Hematopoietic multipotent progenitor cell (in vitro differentiated cells): ENCODE results near the gene MPDZ. TPM values are rescaled to one million over a fixed set of nuclear protein-coding genes. Genes with fewer than 3 reads are reported as not detected.

Experiments
- DNase-seq, 3 donors: peaks; one replicate each; pipeline ENCODE4 v3.0.0-alpha.2; 2011 to 2015; ENCODE audit warnings: low read depth in 2 of 3, low spot score in 2 of 3
- total RNA-seq: library from RNA; depleted of rRNA; stranded (reverse); fragments of >200 nt; gene quantifications from one replicate; pipeline ENCODE4 v1.2.3, GENCODE V29; 2012

Gene MPDZ
- total RNA-seq, 1 donor = 6.2 TPM

GRCh38 chr9:13100914-13101572 is 178.4 kb downstream of the MPDZ start:
- DNase-seq = no peak

- DNase-seq = no peak
These were observed 184.4 kb downstream of the MPDZ start for GRCh38 chr9:13095056-13095455.

GRCh38 chr9:13090628-13091027 is 188.9 kb downstream of the MPDZ start:
- DNase-seq = no peak

DNA sequence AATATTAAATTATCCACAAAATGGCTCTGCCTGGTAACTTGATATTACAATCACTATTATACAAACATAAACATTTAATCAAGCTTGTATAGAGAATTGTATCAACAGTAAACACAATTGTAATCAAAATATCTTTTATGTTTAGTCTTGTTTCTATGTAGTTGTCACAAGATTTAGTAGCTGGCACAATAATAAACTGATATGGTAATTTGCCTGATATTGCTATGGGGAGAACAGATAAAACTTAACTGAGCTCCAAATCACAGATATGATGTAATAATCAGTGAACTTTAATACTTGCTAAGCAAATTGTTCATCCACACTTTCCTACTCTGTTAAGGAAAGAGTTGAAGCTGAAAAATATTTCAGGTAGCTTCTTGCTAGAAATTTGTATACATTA is 189.8 kb downstream of the MPDZ start:
- no peak for DNase-seq

DNA sequence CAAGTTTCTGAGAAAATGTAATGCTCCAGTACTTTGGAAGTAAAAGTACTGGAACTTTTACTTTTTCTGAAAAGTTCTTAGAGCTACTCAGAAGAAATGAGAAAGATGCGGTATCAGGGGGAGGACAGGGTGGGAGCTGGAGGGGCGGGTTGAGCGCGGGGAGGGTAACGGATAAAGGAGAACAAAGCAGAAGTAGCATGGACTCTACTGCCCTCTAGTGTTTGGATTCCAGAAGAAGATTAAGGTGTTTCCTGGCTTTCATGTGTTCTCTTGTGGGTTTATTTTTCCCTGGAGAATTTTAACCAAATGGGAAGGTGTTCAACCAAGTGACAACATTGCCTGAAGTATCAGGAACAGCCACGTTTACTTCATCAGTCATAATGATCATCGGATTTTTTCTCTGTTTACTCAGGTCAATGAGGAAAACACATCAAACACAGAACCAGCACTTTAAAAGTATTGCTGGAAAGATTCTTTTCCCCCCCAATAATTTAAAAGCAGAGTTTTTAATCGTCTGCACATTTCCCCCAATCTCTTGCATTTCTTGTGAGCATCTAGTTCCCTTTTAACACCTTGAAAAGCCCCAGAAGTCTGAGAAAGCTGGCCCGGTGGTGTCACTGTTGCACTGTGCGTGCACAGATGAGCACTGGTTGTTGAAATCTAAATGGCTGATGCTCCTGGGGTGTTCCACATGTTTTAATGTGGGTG is 190.6 kb downstream of the MPDZ start:
- DNase-seq = peak in 2 of 3 donors; percentile 26 to 52

DNA sequence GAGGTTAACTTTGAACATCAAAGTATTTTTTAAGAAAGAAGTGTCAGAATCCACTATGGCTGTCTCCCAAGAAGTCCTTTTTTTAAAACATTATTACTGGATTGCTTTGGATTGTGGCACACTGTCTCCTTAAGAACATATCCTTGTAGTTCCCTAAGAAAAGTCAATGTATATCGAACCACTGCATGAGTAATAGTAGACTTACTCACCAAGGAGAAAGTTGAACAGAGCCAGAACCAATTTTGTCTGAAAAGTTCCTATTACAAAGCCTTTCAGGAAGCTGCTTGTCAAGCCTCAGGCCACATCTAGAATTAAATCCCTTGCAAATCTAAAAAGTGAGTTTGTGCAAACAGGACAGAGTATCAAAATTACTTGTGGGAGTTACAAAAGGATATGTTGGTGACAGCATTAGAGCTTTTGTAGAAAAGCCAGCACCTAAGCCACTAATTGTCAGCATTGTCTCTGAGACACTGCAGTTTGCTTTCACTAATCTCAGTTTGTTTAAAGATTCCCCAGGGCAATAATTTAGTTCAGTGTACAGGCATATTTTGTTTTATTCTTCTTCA is 195.4 kb downstream of the MPDZ start:
- no peak for DNase-seq

- DNase-seq = no peak
These were observed 196.1 kb downstream of the MPDZ start for GRCh38 chr9:13083366-13083765.

DNA sequence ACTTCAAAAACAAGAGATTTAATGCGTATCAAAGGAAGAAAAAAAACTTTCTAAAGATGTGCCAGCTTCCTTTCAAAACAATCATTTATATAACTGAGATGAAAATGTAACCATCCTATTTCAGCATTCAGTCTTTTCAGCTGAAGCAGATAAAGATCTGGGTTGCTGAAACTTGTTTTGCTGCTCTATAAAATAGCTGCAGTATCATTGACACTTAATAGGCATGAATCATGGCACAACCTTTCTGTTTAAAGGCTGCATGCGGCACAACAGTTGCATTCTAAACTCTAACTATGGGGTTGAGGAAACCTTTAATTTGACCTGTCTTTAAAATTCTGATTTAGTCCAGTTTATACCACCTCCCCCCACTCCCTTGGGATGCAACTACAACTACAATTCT is 196.7 kb downstream of the MPDZ start:
- no peak for DNase-seq

GRCh38 chr9:13078164-13078563 is 201.3 kb downstream of the MPDZ start:
- no peak for DNase-seq

- DNase-seq = no peak
These were observed 202.9 kb downstream of the MPDZ start for GRCh38 chr9:13076616-13077015.

GRCh38 chr9:13071921-13072320 is 207.6 kb downstream of the MPDZ start:
- DNase-seq = no peak

DNA sequence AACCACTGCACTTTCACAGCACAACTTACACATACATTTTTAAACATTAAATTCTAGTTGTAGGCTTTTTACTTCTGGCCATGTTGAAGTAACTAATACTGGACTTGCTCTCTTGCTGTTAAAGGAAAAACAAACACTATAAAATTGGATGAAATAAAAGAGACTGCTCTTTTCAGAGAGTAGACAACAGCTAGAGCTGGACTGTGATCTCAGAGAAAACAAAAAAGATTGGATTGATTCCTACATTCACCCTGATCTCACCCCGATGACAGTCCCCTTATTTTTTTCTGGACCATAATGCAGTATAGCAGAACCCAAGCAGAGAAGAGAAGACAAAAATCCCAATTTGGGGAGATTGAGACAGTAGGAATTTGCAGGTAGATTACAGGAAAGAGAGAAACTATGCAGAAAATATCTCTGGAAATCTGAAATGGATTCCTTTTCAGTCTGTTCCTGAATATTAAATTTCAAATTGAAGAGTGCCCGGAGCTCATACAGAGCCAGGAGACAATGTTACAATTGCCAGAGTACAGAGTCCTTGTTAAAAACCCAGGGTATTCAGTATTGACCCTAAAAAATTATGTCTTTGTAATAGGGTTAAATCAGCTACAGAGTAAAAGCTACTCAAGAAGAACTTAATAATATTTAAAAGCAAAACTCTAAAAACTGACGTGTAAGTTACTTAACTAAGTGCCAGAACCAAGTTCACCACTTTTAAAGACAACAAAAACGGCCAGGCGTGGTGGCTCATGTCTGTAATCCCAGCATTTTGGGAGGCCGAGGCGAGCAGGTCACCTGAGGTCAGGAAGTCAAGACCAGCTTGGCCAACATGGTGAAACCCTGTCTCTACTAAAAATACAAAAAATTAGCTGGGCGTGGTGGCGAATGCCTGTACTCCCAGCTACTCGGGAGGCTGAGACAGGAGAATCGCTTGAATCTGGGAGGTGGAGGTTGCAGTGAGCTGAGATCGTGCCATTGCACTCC is 208.6 kb downstream of the MPDZ start:
- no peak for DNase-seq

DNA sequence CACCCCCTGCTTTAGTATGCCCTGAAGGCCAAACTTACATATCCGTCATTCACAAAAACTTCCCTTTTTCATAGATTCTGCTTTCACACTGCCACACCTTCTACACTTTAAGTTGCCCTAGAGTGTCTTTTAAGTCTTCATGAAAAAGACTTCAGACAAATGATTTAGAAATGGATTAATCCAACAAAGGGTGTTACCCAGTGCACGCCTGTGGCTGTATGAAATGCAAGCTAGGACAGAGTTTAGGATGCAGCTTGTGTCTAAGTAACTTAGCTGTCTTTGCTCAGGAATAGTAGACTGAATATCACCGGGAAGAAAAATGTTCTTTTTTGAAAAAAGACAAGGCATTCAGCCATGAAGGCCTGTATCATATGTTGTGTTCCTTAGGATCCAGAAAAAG is 210.0 kb downstream of the MPDZ start:
- DNase-seq = no peak

DNA sequence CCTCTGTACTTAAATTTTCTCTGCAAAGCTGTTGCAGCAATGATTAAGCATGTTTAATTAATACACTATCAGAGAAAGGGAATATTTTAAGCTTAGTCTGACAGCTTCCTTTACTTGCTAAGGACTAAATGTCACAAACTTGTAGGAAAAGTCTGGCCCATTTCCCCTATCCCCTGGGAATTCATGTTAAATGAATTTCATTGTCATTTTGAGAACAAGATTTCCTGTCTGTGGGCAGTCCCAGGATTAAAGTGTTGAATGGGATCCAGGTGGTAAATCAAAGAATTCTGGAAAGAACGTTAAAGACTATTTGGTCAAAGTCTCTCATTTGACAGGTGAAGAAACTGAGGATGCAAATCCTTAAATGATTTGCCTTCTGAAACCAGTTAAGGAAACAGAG is 214.8 kb downstream of the MPDZ start:
- DNase-seq = no peak

DNA sequence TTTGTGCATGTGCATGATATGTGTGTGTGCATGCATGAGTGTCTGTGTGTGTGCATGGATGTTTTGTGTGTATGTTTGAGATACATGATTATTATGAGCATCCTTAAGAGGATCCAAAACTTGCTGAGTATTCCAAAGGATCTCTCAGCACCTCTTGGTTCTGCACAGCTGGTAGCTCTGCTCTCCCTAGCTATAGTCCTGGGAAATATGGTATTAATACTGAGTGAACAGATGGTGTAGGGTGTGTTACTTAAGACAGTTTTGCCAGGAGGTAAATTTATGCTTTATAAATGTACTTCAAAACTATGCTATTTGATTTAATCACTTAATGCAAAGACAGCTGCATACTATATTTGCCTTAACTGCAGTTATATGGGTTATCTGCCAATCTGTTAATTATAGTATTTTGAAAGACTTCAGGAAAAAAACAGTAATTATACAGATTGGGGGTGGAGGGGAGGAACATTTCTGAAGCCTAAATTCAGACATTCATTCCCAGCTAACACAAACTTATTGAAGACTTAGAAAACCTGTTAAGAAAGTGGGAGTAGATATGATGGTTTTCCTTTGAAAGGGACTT is 215.5 kb downstream of the MPDZ start:
- DNase-seq = no peak

- no peak for DNase-seq
These were observed 218.1 kb downstream of the MPDZ start for GRCh38 chr9:13061390-13061789.
